Esophagus squamous epithelium (tissue), 5 donors: Measurements from ENCODE around the gene TSPYL2. TPM values are rescaled to one million over a fixed set of nuclear protein-coding genes. Genes with fewer than 3 reads are reported as not detected.

Experiments used
- DNase-seq: peaks from one replicate; lab custom pipeline; 2025; lab: John Stamatoyannopoulos, UW
- H3K27ac ChIP-seq, 4 donors: fragments of 200-600 bp; sonication (generic); one replicate each; pipeline ENCODE4 v1.5.1; 2016 to 2019; ENCODE audit warnings: mild to moderate bottlenecking in 1 of 4
- H3K27me3 ChIP-seq, 4 donors: fragments of 200-600 bp; sonication (generic); 1 replicate in 3 of 4; 2 replicates in 1 of 4; pipeline versions ENCODE4 v1.5.1 to v1.6.0; 2017 to 2021; ENCODE audit warnings: antibody characterized with exemption in 1 of 4
- H3K36me3 ChIP-seq, 3 donors: fragments of 200-600 bp; sonication (generic); one replicate each; pipeline ENCODE4 v1.5.1; 2016 to 2019
- H3K4me1 ChIP-seq, 3 donors: fragments of 200-600 bp; sonication (generic); one replicate each; pipeline ENCODE4 v1.5.1; 2017 to 2019
- H3K4me3 ChIP-seq, 4 donors: fragments of 200-600 bp; sonication (generic); 1 replicate in 3 of 4; 2 replicates in 1 of 4; pipeline ENCODE4 v1.5.1; 2016 to 2019; ENCODE audit warnings: mild to moderate bottlenecking in 2 of 4, moderate library complexity in 1 of 4
- H3K9me3 ChIP-seq, 3 donors: fragments of 200-600 bp; sonication (generic); one replicate each; pipeline ENCODE4 v1.5.1; 2016 to 2019
- POLR2A ChIP-seq, 4 donors: fragments of 450-650 bp; IDR thresholded peaks; one replicate each; pipeline ENCODE4 v1.6.1; 2017; ENCODE audit warnings: antibody characterized with exemption in 4 of 4, mild to moderate bottlenecking in 4 of 4, moderate library complexity in 3 of 4
- WGBS, 2 donors: methylation state at CpG; one replicate each; pipeline ENCODE4 v1.1.5; 2018; 5-methylcytosine and 5-hydroxymethylcytosine counted together
- intact Hi-C: fragments of 100-400 bp; cut with DNase I; formaldehyde crosslinking; loops from one replicate; pipeline ENCODE4 v1.15.0; 2022
- total RNA-seq, 4 donors: library from RNA; depleted of rRNA; stranded (reverse); fragments of >200 nt; gene quantifications; one replicate each; pipeline ENCODE4 v1.1.0, GENCODE V29; 2016
- TF ChIP-seq, protein P1 (sequence below), 6 experiments: fragments of 450-650 bp in 4 of 6; fragments of 200-600 bp in 2 of 6; sonication (generic) in 2 of 6; IDR thresholded peaks; one replicate each; pipeline ENCODE4 v1.5.1; 2016 to 2019; ENCODE audit warnings: antibody characterized with exemption in 6 of 6, mild to moderate bottlenecking in 4 of 6, moderate library complexity in 4 of 6
- donor health status: DM: yes; HTN: yes; CAD: no.

TSPYL2 gene
- total RNA-seq, 4 donors from 2014 or later = 4.4 to 40.1 (median 5.3) TPM

DNA sequence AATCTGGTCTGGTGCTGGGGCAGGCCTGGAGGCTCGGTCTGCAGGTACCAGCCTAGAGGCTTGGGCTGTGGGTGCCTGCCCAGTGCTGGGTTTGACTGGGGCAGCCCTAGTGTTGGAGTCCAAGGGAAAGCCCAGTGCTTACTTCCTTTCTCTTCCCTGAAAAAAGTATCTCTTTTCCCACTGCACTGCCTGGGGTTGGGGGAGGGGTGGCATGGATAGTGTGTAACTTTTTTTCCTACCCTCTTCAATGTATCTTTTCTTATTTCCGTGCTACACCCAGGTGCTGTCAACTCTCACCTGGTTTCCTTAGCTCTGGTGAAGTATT, 33.3 kb downstream of the TSPYL2 start:
- H3K4me3 ChIP-seq = no peak overlapping the region
- intact Hi-C loops = no loop called here
- peak overlapping the region in 3 of 4 donors; percentile 13 to 68 (median 54) for H3K27ac ChIP-seq
- 64 to 75% methylated on average over 1 to 2 of the region's 2 CpGs for WGBS, 2 donors
- H3K9me3 ChIP-seq = no peaks in the 10 kb centered on the region
- DNase-seq = no peak
- H3K4me1 ChIP-seq = peaks cover 0 to 16% (median 0%) of the 10 kb centered on the region in 3 donors
- H3K36me3 ChIP-seq = no peaks in the 10 kb centered on the region
- no peaks in the 10 kb centered on the region for H3K27me3 ChIP-seq
- TF ChIP-seq POLR2A (IDR thresholded peaks at IDR 0.05) = no peak
- TF ChIP-seq, protein P1, sequence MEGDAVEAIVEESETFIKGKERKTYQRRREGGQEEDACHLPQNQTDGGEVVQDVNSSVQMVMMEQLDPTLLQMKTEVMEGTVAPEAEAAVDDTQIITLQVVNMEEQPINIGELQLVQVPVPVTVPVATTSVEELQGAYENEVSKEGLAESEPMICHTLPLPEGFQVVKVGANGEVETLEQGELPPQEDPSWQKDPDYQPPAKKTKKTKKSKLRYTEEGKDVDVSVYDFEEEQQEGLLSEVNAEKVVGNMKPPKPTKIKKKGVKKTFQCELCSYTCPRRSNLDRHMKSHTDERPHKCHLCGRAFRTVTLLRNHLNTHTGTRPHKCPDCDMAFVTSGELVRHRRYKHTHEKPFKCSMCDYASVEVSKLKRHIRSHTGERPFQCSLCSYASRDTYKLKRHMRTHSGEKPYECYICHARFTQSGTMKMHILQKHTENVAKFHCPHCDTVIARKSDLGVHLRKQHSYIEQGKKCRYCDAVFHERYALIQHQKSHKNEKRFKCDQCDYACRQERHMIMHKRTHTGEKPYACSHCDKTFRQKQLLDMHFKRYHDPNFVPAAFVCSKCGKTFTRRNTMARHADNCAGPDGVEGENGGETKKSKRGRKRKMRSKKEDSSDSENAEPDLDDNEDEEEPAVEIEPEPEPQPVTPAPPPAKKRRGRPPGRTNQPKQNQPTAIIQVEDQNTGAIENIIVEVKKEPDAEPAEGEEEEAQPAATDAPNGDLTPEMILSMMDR (IDR thresholded peaks at IDR 0.05) = no peak

DNA sequence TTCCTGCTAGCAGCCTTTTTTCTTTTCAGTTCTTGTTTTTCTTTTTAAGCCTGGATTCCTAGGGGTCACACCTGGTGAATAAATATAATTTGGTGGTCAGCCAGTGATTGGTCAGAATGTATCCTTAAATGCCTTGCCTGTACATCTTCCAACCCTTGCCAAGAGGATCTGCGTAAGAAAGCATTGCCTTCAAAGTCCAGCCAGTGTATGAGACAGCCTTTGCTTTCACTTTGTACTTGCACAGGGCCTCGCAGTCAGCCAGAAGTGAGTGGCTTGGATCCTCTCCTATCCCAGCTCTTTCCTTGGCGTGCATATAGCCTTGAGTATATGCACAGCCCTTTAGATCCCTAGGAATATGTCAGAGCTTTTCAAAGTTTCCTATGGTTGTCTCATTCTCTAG, 33.9 kb downstream of the TSPYL2 start:
- 44% methylated on average over 3 of the region's 3 CpGs; no CpG with 5 or more reads in 1 of the 2 donors for WGBS, 2 donors
- no peaks in the 10 kb centered on the region for H3K36me3 ChIP-seq
- no peaks in the 10 kb centered on the region for H3K9me3 ChIP-seq
- H3K27ac ChIP-seq = peak overlapping the region in 3 of 4 donors; percentile 40 to 68 (median 54)
- no peaks in the 10 kb centered on the region for H3K27me3 ChIP-seq
- peaks cover 0 to 16% (median 0%) of the 10 kb centered on the region in 3 donors for H3K4me1 ChIP-seq
- TF ChIP-seq POLR2A (IDR thresholded peaks at IDR 0.05) = no peak
- TF ChIP-seq, protein P1 (IDR thresholded peaks at IDR 0.05) = no peak
- peak overlapping the region in 1 of 4 donors; percentile 26 for H3K4me3 ChIP-seq
- no peak for DNase-seq
- intact Hi-C loops = no loop called here

DNA sequence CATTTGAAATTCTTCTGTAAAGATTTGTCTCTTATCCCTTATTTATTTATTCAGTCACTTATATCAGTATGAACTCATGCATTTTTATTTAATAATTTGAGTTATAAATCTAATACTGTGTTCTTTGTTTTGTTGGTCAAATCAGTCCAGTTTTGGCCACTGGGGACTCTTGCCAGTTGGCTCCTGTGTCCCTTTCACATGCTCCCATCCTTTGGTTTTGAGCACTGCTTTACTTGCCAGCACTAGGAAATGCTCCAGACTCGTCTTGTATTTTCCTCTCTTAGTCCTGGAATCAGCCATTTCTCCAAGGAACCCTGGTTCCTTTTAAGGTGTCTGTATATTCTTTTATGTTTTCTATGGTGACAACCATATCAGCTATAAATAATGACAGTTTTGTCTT, 39.8 kb downstream of the TSPYL2 start:
- H3K27ac ChIP-seq = no peak overlapping the region
- H3K36me3 ChIP-seq = no peaks in the 10 kb centered on the region
- no peaks in the 10 kb centered on the region for H3K4me1 ChIP-seq
- no peaks in the 10 kb centered on the region for H3K27me3 ChIP-seq
- 36 to 39% methylated on average over 1 of the region's 1 CpG for WGBS, 2 donors
- no peak overlapping the region for H3K4me3 ChIP-seq
- DNase-seq = no peak
- intact Hi-C loops = no loop called here
- no peak for TF ChIP-seq POLR2A (IDR thresholded peaks at IDR 0.05)
- TF ChIP-seq, protein P1 (IDR thresholded peaks at IDR 0.05) = no peak
- H3K9me3 ChIP-seq = no peaks in the 10 kb centered on the region

DNA sequence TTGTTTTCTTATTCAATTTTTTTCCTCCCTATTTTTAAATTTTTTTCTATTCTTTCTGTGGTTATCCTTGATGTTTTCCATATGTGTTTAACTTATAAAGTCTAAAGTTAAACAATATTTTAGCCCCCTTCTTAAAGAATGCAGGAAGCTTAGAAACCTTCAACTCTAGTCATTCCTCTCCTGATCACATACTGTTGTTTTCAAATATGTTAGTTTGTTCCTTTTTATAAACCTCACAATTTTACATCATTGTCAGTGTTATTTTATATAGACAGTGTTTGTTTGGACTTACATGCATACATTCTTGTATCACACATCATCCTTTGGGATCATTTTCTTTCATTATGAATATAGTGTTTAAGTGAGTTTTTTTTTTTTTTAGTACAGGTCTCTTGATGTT, 43.3 kb downstream of the TSPYL2 start:
- no peak for DNase-seq
- H3K27ac ChIP-seq = no peak overlapping the region
- no peaks in the 10 kb centered on the region for H3K36me3 ChIP-seq
- H3K9me3 ChIP-seq = no peaks in the 10 kb centered on the region
- no peak overlapping the region for H3K4me3 ChIP-seq
- no peaks in the 10 kb centered on the region for H3K4me1 ChIP-seq
- no peaks in the 10 kb centered on the region for H3K27me3 ChIP-seq
- TF ChIP-seq, protein P1 (IDR thresholded peaks at IDR 0.05) = no peak
- no peak for TF ChIP-seq POLR2A (IDR thresholded peaks at IDR 0.05)
- intact Hi-C loops = no loop called here

DNA sequence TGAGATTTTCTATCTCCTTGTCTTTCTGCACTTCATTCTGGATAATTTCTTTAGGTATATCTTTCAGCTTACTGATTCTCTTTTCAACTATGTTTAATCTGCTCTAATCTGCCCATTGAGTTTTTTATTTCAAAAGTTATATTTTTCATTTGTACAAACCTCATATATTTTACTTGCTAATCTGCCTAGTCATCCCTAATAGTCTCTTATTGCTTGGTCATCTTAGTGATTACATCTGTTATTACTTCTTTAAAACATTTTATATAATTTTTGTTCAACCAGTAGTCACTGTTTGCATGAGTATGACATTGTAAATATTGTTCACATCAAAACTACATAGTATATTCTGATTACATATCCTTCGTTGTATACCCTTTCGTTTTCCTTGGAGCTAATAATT, 44.2 kb downstream of the TSPYL2 start:
- Histone ChIP-seq H3K27me3 (no peaks in the 10 kb centered on the region), H3K4me1 (no peaks in the 10 kb centered on the region), H3K9me3 (no peaks in the 10 kb centered on the region), H3K36me3 (no peaks in the 10 kb centered on the region), H3K4me3 (no peak overlapping the region), H3K27ac (no peak overlapping the region)
- intact Hi-C loops = no loop called here
- no peak for DNase-seq
- WGBS, 2 donors = 88 to 100% methylated on average over 2 of the region's 2 CpGs
- TF ChIP-seq, protein P1 (IDR thresholded peaks at IDR 0.05) = no peak
- no peak for TF ChIP-seq POLR2A (IDR thresholded peaks at IDR 0.05)
